Medulla oblongata (tissue), 1 donor: ENCODE data around the gene ZNF384.

Experiments used
- DNase-seq: peaks from one replicate; pipeline ENCODE4 v3.0.0-alpha.2; 2015; ENCODE audit errors: extremely low spot score

Gene ZNF384

DNA sequence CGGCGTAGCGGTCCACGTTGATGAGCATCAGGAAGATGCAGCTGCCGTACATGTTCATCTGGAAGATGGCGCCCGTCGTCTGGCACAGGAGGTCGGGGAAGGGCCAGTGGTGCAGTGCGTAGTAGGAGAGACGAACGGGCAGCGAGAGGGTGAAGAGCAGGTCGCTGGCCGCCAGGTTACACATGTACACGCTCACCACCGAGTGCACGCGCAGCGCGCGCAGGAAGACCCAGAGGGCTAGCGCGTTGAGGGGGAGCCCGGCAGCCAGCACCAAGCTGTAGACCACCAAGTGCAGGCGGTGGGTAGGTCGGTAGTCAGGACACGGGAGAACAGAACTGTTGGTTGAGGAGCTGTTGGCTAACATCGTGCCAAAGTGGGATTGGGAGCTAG is 68.3 kb downstream of the ZNF384 start:
- no peak for DNase-seq

DNA sequence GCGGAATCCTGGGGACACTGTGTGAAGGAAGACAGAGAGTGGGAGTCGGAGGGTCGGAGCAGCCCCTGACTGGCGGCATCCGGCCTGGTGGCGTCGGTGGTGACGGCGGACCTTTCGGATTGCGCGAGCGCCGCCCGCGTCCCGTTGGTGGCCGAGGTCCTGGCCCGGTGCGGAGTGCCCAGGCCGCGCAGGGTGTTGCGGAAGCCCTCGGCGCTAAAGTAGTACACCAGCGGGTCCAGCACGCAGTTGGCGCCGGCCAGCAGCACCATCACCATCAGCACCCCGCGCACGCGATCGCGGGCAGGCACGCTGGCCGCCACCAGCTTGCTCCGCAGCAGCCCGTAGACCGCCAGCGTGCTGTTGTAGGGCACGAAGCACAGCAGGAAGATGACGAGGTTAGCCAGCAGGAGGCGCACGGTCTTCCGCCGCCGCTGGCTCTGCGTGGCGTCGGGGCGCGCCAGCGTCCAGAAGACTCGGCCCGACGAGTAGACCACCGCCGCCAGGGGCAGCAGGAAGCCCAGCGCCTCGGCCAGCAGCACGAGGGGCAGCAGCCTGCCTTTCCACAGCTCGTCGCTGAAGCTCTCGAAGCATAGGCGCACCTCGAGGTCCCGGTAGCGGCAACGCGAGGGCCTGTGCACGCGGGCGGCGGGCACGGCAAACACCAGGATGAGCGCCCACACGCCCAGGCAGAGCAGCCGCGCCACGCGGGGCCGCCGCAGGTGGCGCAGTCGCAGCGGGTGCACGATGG is 68.9 kb downstream of the ZNF384 start:
- no peak for DNase-seq

DNA sequence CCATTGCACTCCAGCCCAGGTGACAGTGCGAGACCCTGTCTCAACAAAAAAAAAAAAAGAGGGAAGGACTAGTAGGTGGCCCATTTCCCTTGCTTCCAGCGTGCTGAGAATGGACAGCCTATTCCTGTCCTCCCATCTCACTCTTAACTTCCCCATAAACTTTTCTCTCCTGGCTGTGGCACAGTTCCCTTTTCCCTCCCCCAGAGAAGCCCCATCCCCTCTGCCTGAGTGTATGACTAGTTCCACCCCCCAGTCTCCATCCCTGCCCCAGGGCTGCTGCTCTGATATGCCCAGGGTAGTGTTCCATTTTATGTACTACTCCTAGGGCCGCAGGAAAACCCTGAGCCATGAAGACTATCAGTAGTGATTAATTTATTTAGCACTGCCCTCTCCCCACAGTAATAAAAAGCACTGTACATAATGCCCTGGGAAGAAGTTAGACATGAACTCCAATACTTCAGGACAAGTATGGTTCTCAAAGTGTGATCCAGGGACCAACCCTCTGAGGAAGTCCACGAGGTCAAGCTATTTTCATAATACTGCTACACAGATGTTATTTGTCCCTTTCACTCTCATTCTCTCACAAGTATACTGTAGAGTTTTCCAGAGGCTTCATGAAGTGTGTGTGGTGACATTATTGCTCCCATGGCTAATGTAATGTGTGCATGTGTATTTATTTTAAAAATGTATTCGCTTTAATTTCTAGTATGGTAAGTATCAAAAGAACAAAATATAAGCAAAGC is 70.5 kb downstream of the ZNF384 start:
- DNase-seq, result no peak
